ENCODE results near the gene SPP1.
A peak's percentile ranks its signal among the peaks of the same experiment; 100 is the strongest.

Gene SPP1

GRCh38 chr4:87949961-87950360 is 25.6 kb upstream of the SPP1 start:
- DNase-seq: no peak

GRCh38 chr4:87950493-87950892 is 25.0 kb upstream of the SPP1 start:
- no peak for DNase-seq

- no peak for DNase-seq
Observed at GRCh38 chr4:87950936-87951511, 24.5 kb upstream of the SPP1 start.

- no peak for DNase-seq
Observed at GRCh38 chr4:87953826-87954225, 21.7 kb upstream of the SPP1 start.

GRCh38 chr4:87956501-87956900 is 19.0 kb upstream of the SPP1 start:
- no peak for DNase-seq

GRCh38 chr4:87957061-87957460 is 18.5 kb upstream of the SPP1 start:
- no peak for DNase-seq

DNA sequence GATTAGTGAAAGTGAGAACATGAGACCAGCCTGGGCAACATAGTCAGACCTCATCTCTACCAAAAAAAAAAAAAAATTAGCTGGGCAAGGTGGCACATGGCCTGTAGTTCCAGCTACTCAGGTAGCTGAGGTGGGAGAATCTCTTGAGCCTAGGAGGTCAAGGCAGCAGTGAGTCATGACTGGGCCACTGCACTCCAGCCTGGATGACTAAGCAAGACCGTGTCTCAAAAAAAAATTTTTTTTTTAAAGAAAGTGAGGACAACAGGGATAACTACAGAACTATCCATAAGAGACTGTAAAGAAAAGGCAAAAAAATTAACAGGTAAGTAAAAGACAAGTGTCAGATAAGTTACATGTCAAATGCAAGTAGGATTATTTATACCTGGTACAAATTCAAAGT is 13.5 kb upstream of the SPP1 start:
- no peak for DNase-seq

- DNase-seq: no peak
Observed at GRCh38 chr4:87962398-87963146, 12.9 kb upstream of the SPP1 start.

DNA sequence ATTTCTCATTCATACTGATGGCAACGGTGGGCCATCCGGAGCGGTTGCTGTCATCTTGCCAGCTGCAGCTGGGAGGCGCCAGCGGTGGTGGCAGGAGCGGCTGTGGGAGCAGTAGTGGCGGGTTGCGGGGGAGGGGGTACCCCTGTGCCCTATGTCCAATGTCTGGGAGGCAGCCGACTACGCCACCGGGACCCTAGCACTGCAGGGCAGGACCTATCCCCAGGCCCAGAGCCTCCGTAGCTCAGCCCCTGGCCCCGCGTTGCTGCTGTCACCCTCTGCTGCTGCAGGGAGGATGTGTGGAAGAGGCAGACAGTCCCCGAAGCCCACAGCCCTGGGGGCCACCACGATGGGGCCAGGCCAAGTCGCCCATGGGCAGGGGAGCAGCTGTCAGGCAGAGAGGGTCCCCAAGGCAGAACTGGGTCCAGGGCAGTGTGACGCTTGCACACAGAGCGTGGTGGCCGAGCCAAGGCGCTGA is 10.0 kb upstream of the SPP1 start:
- DNase-seq: no peak

GRCh38 chr4:87966095-87966496 is 9.4 kb upstream of the SPP1 start:
- DNase-seq: no peak

DNA sequence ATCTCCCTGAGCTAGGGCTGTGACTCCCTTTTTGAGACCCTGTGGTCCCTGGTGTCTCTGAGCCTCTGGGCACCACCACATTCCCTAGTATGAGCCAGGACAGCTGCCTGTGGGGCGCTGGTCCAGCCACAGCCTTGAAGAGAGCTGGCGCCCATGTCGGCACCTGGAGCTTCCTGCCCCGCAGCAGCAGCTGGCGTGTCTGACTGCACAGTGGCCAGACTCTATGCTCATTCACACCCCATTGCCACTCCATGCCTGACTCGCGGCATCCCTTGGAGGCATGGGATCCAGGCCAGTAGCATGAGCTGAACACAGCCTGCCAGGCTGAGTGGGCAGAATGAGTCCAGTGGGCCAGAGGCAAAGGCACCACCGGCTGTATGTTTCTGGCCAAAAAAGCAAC is 8.3 kb upstream of the SPP1 start:
- no peak for DNase-seq

DNA sequence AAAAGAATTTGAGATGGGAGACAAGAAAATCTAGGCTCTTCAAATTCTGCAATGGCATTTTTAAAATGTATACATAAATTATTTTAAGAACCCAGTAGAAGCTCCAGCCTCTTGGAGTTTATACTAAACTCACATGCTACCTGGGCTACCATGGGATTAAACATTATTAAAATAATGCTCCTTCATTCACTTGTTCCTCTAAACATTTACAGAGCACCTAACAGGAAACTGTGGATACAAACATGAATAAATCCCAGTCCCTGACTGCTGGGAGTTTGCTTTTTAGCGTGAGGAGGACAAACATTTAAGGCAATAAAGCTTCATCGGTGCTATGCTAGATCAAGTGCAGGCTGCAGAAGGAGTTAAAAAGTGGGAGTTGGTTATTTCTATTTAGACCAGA is 5.4 kb upstream of the SPP1 start:
- no peak for DNase-seq

GRCh38 chr4:87971866-87972265 is 3.6 kb upstream of the SPP1 start:
- no peak for DNase-seq

- DNase-seq: peak; percentile 50
Observed at GRCh38 chr4:87973283-87974169, 2.0 kb upstream of the SPP1 start.

GRCh38 chr4:87974856-87975462 is 555 bp upstream of the SPP1 start:
- DNase-seq: no peak

DNA sequence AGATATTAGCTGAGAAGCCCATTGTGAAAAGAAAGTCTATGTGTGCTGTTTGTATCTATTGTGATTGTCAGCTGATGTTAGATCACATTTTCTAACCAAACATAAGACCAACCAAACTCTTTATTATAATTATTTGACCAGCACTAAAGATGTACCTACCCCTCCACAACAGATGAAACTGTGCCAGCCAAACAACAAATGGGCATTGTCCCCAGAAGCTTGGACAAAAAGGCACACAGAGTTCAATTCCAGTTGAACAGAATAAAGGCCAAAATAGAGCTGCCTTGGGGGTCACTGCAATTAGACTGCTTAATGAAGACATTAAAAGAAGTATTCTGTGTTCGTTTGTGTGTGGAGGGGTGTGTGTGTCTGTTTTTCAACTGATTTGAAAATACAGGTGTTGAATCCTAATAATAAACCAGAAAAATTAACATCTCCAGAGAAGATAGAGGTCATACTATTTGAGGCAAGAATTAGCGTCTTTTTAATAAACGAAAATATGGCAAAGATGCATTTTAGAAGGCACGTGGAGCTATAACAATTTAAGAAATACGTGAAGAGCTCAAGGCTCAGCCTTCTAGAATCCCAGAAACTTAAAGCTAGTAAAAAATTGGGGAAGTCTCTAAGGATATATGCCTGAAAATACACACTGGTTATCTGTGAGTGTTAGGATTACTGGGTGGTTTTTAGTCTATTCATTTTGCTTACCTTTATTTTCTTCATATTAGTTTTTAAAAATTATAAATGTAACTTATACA is 2.2 kb downstream of the SPP1 start:
- no peak for DNase-seq

GRCh38 chr4:87978681-87979080 is 3.2 kb downstream of the SPP1 start:
- DNase-seq: no peak

GRCh38 chr4:87979810-87980209 is 4.3 kb downstream of the SPP1 start:
- no peak for DNase-seq

DNA sequence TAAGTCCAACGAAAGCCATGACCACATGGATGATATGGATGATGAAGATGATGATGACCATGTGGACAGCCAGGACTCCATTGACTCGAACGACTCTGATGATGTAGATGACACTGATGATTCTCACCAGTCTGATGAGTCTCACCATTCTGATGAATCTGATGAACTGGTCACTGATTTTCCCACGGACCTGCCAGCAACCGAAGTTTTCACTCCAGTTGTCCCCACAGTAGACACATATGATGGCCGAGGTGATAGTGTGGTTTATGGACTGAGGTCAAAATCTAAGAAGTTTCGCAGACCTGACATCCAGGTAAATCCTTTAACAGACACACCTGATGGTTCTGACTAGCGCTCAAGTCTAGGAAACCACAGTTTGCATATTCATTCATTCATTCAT is 6.0 kb downstream of the SPP1 start:
- no peak for DNase-seq

DNA sequence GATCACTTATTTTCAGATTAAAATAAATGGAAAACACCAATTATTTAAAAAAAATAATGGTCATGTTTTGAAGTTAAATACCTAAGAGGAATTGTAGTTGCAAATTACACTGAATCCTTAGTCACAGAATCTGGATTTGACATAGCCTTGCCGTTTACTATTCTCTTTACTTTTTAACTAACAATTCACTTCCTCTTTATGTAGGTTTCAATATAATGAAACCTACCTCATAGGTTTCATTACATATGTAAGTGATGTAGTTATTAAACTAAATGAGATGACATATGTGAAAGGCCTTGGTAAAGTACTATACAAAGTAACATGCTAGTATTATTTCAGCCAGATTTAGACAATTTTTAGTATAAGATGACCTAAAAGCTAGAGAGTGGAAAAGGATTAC is 6.5 kb downstream of the SPP1 start:
- DNase-seq: no peak

DNA sequence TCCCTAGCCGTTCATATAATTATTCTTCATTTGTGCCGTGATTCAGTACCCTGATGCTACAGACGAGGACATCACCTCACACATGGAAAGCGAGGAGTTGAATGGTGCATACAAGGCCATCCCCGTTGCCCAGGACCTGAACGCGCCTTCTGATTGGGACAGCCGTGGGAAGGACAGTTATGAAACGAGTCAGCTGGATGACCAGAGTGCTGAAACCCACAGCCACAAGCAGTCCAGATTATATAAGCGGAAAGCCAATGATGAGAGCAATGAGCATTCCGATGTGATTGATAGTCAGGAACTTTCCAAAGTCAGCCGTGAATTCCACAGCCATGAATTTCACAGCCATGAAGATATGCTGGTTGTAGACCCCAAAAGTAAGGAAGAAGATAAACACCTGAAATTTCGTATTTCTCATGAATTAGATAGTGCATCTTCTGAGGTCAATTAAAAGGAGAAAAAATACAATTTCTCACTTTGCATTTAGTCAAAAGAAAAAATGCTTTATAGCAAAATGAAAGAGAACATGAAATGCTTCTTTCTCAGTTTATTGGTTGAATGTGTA is 7.0 kb downstream of the SPP1 start:
- DNase-seq: no peak

- DNase-seq: no peak
Observed at GRCh38 chr4:87983996-87984395, 8.5 kb downstream of the SPP1 start.
